Measurements from ENCODE around the gene MVB12B. TPM values are rescaled to one million over a fixed set of nuclear protein-coding genes. Genes with fewer than 3 reads are reported as not detected.

The MVB12B gene
- total RNA-seq, 1 experiment from 2014 or later, result 5.8 TPM

DNA sequence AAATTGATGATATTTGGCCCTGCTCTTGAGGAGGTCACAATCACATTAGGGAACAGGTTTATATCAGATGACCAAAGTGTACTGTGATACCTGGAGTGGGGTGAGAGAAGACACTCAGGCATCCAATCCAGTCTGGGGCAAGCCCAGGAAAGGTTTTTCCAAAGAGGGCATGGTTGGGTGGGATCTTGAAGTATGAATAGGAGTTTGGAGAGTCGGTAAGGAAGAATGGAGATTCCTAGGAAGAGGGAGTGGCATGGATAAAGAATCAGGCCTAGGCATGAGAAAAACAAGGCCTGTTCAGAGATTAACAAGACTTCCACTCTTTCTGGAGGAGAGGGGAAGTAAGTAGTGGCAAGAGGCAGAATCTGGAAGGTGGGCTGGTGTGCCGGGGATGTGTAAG is 91.1 kb downstream of the MVB12B start:
- Mint-ChIP-seq H3K9me3 (no peaks in the 10 kb centered on the region), H3K27ac (no peak overlapping the region; a peak in 1 of 7 replicates), H3K4me3 (no peak overlapping the region)

More for the DNA sequence above, 91.1 kb downstream of the MVB12B start:
- no CpG with 5 or more reads among the region's 2 CpGs for WGBS (ENCODE audit: extremely low coverage, insufficient read length, low lambda C conversion rate)
- no peak overlapping the region for H4K8ac ChIP-seq (replicated peaks; ENCODE audit: insufficient read length, low read depth, low read length)
- H2BK12ac ChIP-seq (ENCODE audit: insufficient read length, low read depth, low read length), result no peak overlapping the region
- no peak overlapping the region for H2AK5ac ChIP-seq (ENCODE audit: insufficient read length, low read length)
- H2AFZ ChIP-seq (ENCODE audit: low read length), result no peak overlapping the region
- no peaks in the 10 kb centered on the region for H3K9me3 ChIP-seq (ENCODE audit: control insufficient read depth, low read depth, low read length)
- H3K4ac ChIP-seq (ENCODE audit: low read depth, low read length), result no peak overlapping the region
- no peak overlapping the region for H3K18ac ChIP-seq (ENCODE audit: insufficient read length, low read depth, low read length)
- H3K4me1 Mint-ChIP-seq, result peaks cover 31 to 44% of the 10 kb centered on the region in 2 experiments
- no peak overlapping the region for H2BK120ac ChIP-seq (ENCODE audit: low read depth, low read length, poor library complexity, severe bottlenecking)
- no peak overlapping the region for H2BK5ac ChIP-seq (ENCODE audit: insufficient read length, low read length)
- peaks cover 13% of the 10 kb centered on the region; the same call in 1 of the 2 replicates for H3K4me1 ChIP-seq (ENCODE audit: insufficient read depth, low read length)
- no peaks in the 10 kb centered on the region for H3K23me2 ChIP-seq (ENCODE audit: insufficient read length, low read depth, low read length, poor library complexity, severe bottlenecking)
- no peak overlapping the region for H2BK20ac ChIP-seq (ENCODE audit: low read depth, low read length, poor library complexity, severe bottlenecking)
- H3K27me3 ChIP-seq (ENCODE audit: insufficient read depth, low read length), result no peaks in the 10 kb centered on the region
- H3K27ac ChIP-seq (ENCODE audit: insufficient read length, low read depth, low read length), result no peak overlapping the region
- H3T11ph ChIP-seq (ENCODE audit: low read length), result no peak overlapping the region
- H3K79me2 ChIP-seq (ENCODE audit: insufficient read depth, low read length), result no peaks in the 10 kb centered on the region
- H3K23ac ChIP-seq (ENCODE audit: insufficient read length, low read depth, low read length), result no peak overlapping the region
- DNase-seq, result no peak
- no peak overlapping the region for H3K56ac ChIP-seq (ENCODE audit: insufficient read length, low read depth, low read length)
- TF ChIP-seq CTCF (conservative IDR thresholded peaks at IDR 0.05), result no peak
- H3K36me3 Mint-ChIP-seq (ENCODE audit: insufficient read depth in 1 of 3, low read depth in 3 of 3), result no peaks in the 10 kb centered on the region; a peak in 2 of 7 replicates
- H4K5ac ChIP-seq (ENCODE audit: insufficient read length, low read depth, low read length), result no peak overlapping the region
- no peak overlapping the region for H3K14ac ChIP-seq (ENCODE audit: insufficient read depth, low read length)
- no peak overlapping the region for H2BK15ac ChIP-seq (ENCODE audit: low read depth, low read length)
- H3K9ac ChIP-seq (ENCODE audit: extremely low read depth, insufficient read length, low read length), result no peak overlapping the region
- peaks cover 23% of the 10 kb centered on the region for H3K27me3 Mint-ChIP-seq (ENCODE audit: low read depth)
- no peaks in the 10 kb centered on the region for H4K20me1 ChIP-seq (ENCODE audit: control insufficient read depth, insufficient read depth, insufficient read length)
- no peaks in the 10 kb centered on the region for H3K79me1 ChIP-seq (ENCODE audit: insufficient read depth, low read depth, low read length, poor library complexity, severe bottlenecking)
- no peak overlapping the region for H3K4me2 ChIP-seq (ENCODE audit: insufficient read depth, insufficient read length, low read length)
- H4K91ac ChIP-seq (ENCODE audit: insufficient read length, low read depth, low read length), result no peak overlapping the region
